ENCODE data around the gene RPP40. TPM values are rescaled to one million over a fixed set of nuclear protein-coding genes. Genes with fewer than 3 reads are reported as not detected.
"Not testable (repeated sequence)": the region's sequence is repeated elsewhere in the genome, so short reads cannot be mapped to it uniquely, and the experiment has no call there.

RPP40 gene
- total RNA-seq, 1 donor from 2014 or later = not detected

GRCh38 chr6:5034328-5034727 is 30.5 kb upstream of the RPP40 start:
- H3K27ac ChIP-seq = no peak overlapping the region
- no peak overlapping the region for H3K4me3 ChIP-seq
- DNase-seq (ENCODE audit: low spot score in 2 of 2) = peak in 1 of 2 donors; percentile 18
- no peaks in the 10 kb centered on the region for H3K9me3 ChIP-seq
- intact Hi-C loops (cut with DNase I) = no loop called here
- no peaks in the 10 kb centered on the region for H3K36me3 ChIP-seq
- TF ChIP-seq CTCF (IDR thresholded peaks at IDR 0.05) = no peak
- H3K4me1 ChIP-seq = no peaks in the 10 kb centered on the region
- H3K27me3 ChIP-seq = no peaks in the 10 kb centered on the region

- H3K4me3 ChIP-seq; intact Hi-C loops (cut with DNase I); H3K27me3 ChIP-seq; DNase-seq (ENCODE audit: low spot score in 2 of 2); H3K27ac ChIP-seq; H3K9me3 ChIP-seq; H3K4me1 ChIP-seq; H3K36me3 ChIP-seq: not testable (repeated sequence)
Observed at GRCh38 chr6:5033214-5033904, 29.5 kb upstream of the RPP40 start.

GRCh38 chr6:5032706-5033105 is 28.9 kb upstream of the RPP40 start:
- H3K36me3 ChIP-seq; H3K27ac ChIP-seq; DNase-seq (ENCODE audit: low spot score in 2 of 2); H3K4me1 ChIP-seq; H3K4me3 ChIP-seq; intact Hi-C loops (cut with DNase I); H3K27me3 ChIP-seq; H3K9me3 ChIP-seq: not testable (repeated sequence)

GRCh38 chr6:5031150-5031549 is 27.3 kb upstream of the RPP40 start:
- Histone ChIP-seq H3K36me3 (no peaks in the 10 kb centered on the region), H3K4me3 (no peak overlapping the region), H3K4me1 (no peaks in the 10 kb centered on the region), H3K9me3 (no peaks in the 10 kb centered on the region), H3K27me3 (no peaks in the 10 kb centered on the region), H3K27ac (no peak overlapping the region)
- intact Hi-C loops (cut with DNase I) = no loop called here
- no peak for DNase-seq (ENCODE audit: low spot score in 2 of 2)
- no peak for TF ChIP-seq CTCF (IDR thresholded peaks at IDR 0.05)

GRCh38 chr6:5030596-5031136 is 26.8 kb upstream of the RPP40 start:
- DNase-seq (ENCODE audit: low spot score in 2 of 2) = peak; percentile 25 to 87
- peak; percentile 49 to 57 (median 52) for TF ChIP-seq CTCF (IDR thresholded peaks at IDR 0.05)

GRCh38 chr6:5029609-5030008 is 25.8 kb upstream of the RPP40 start:
- H3K36me3 ChIP-seq = no peaks in the 10 kb centered on the region
- TF ChIP-seq CTCF (IDR thresholded peaks at IDR 0.05) = no peak
- intact Hi-C loops (cut with DNase I) = loop anchor here (5.0 kb wide), 1 partner anchor 58 kb away; the partner anchor contains the start of gene PPP1R3G
- DNase-seq (ENCODE audit: low spot score in 2 of 2) = no peak
- H3K9me3 ChIP-seq = no peaks in the 10 kb centered on the region
- peaks cover 0 to 4% of the 10 kb centered on the region in 2 donors for H3K4me1 ChIP-seq
- no peak overlapping the region for H3K27ac ChIP-seq
- no peaks in the 10 kb centered on the region for H3K27me3 ChIP-seq
- H3K4me3 ChIP-seq = no peak overlapping the region

More at GRCh38 chr6:5030596-5031136, 26.8 kb upstream of the RPP40 start:
- no peaks in the 10 kb centered on the region for H3K36me3 ChIP-seq
- no peaks in the 10 kb centered on the region for H3K4me1 ChIP-seq
- no peaks in the 10 kb centered on the region for H3K9me3 ChIP-seq
- no peaks in the 10 kb centered on the region for H3K27me3 ChIP-seq
- no peak overlapping the region for H3K4me3 ChIP-seq
- no peak overlapping the region for H3K27ac ChIP-seq
- intact Hi-C loops (cut with DNase I) = no loop called here
